Neutrophil (primary cell): ENCODE data around the gene AIFM2.
"Not testable (repeated sequence)": the region's sequence is repeated elsewhere in the genome, so short reads cannot be mapped to it uniquely, and the experiment has no call there.

ENCODE experiments used
- H3K27ac ChIP-seq: fragments of 200-600 bp; sonication (generic); 2 replicates; pipeline ENCODE4 v1.5.1; 2016; ENCODE audit warnings: mild to moderate bottlenecking, moderate library complexity
- H3K27me3 ChIP-seq: fragments of 200-600 bp; sonication (generic); 2 replicates; pipeline ENCODE4 v1.6.0; 2016; ENCODE audit warnings: mild to moderate bottlenecking
- H3K36me3 ChIP-seq: fragments of 200-600 bp; sonication (generic); 2 replicates; pipeline ENCODE4 v1.5.1; 2017
- H3K4me1 ChIP-seq, 2 experiments: fragments of 200-600 bp in 1 of 2; sonication (generic) in 1 of 2; 1 replicate in 1 of 2; 2 replicates in 1 of 2; pipeline versions ENCODE4 v1.5.1 to v1.6.1; 2013 to 2016; ENCODE audit warnings: low read depth in 1 of 2, low read length in 1 of 2, mild to moderate bottlenecking in 1 of 2, moderate library complexity in 1 of 2; ENCODE audit not compliant: control insufficient read depth in 1 of 2, insufficient read depth in 1 of 2
- H3K4me3 ChIP-seq, 2 experiments: fragments of 200-600 bp in 1 of 2; sonication (generic) in 1 of 2; 1 replicate in 1 of 2; 2 replicates in 1 of 2; pipeline ENCODE4 v1.5.1; 2013 to 2016; ENCODE audit warnings: low read depth in 1 of 2, low read length in 1 of 2, mild to moderate bottlenecking in 1 of 2, moderate library complexity in 1 of 2
- H3K9me3 ChIP-seq: fragments of 200-600 bp; sonication (generic); 2 replicates; pipeline ENCODE4 v1.5.1; 2016
- TF ChIP-seq, protein P1 (sequence below): fragments of 200-600 bp; sonication (generic); IDR thresholded peaks from 2 replicates; pipeline ENCODE4 v1.5.1; 2016; ENCODE audit warnings: antibody characterized with exemption

Gene AIFM2

DNA sequence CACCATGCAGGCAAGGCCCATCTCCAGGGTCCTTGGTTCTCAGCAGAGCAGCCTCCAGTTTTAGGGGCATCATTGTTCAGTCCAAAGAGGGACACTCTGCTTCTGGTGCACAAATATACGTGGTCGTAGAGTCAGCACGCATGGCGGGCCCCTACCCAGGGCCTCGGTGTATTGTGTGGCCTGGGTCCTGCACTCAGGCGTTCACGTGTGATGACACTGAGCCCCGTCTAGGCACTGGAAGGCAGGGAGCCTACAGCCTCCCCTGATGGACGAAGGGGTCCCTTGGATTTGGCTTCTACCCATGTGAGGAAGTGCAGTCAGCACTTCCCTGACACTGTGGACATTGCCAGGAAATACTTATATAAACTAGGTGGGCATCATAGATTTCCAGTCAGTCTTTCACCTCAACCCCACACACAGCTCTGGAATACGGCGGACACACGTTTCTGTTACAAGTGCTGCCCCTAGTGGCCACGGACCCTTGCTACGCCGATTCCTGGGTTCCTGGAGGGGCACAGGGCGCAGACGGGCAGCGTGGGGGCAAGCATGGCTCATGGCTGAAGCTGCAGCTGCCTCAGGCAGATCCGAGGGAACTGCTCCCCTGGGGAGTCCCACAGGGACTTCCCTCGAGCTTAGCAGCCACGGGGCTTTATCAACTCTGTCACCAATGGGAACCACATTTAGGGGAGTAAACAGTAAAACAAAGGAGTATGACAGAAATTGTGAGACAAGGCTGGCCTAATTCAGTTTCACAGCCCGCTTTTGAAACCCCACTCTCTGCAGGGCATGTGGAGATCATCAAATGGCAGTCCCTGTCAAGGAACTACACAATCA, 25.4 kb downstream of the AIFM2 start:
- H3K36me3 ChIP-seq: no peaks in the 10 kb centered on the region
- no peak overlapping the region for H3K27ac ChIP-seq
- TF ChIP-seq, protein P1, sequence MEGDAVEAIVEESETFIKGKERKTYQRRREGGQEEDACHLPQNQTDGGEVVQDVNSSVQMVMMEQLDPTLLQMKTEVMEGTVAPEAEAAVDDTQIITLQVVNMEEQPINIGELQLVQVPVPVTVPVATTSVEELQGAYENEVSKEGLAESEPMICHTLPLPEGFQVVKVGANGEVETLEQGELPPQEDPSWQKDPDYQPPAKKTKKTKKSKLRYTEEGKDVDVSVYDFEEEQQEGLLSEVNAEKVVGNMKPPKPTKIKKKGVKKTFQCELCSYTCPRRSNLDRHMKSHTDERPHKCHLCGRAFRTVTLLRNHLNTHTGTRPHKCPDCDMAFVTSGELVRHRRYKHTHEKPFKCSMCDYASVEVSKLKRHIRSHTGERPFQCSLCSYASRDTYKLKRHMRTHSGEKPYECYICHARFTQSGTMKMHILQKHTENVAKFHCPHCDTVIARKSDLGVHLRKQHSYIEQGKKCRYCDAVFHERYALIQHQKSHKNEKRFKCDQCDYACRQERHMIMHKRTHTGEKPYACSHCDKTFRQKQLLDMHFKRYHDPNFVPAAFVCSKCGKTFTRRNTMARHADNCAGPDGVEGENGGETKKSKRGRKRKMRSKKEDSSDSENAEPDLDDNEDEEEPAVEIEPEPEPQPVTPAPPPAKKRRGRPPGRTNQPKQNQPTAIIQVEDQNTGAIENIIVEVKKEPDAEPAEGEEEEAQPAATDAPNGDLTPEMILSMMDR: no peak
- H3K9me3 ChIP-seq: no peaks in the 10 kb centered on the region
- H3K4me1 ChIP-seq: no peaks in the 10 kb centered on the region
- no peak overlapping the region for H3K4me3 ChIP-seq
- H3K27me3 ChIP-seq: no peaks in the 10 kb centered on the region

DNA sequence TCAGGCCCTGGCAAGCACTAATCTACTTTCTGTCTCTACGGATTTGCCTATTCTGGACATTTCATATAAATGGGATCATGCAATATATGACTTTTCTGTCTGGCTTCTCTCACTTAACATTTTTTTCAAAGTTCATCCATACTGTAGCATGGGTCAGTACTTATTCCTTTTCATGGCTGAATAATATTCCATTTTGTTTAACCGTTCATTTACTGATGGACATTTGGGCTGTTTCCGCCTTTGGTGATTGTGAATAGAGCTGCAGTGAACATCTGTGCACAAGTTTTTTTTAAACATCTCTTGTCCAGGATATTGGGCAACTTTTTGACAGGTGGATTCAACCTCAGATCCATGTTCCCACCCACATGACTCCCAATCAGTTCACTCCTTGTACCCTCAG, 31.0 kb downstream of the AIFM2 start:
- H3K36me3 ChIP-seq: no peaks in the 10 kb centered on the region
- no peak overlapping the region for H3K4me3 ChIP-seq
- TF ChIP-seq, protein P1: no peak
- no peaks in the 10 kb centered on the region for H3K4me1 ChIP-seq
- H3K27me3 ChIP-seq: no peaks in the 10 kb centered on the region
- no peaks in the 10 kb centered on the region for H3K9me3 ChIP-seq
- H3K27ac ChIP-seq: no peak overlapping the region

- not testable (repeated sequence) for H3K36me3 ChIP-seq, H3K4me1 ChIP-seq, H3K27me3 ChIP-seq, H3K4me3 ChIP-seq, H3K9me3 ChIP-seq, H3K27ac ChIP-seq
Observed at GRCh38 chr10:70101068-70101562, 31.5 kb downstream of the AIFM2 start.

GRCh38 chr10:70098271-70098670, 34.4 kb downstream of the AIFM2 start:
- Histone ChIP-seq H3K4me3 (no peak overlapping the region), H3K9me3 (no peaks in the 10 kb centered on the region), H3K36me3 (no peaks in the 10 kb centered on the region), H3K4me1 (no peaks in the 10 kb centered on the region), H3K27me3 (no peaks in the 10 kb centered on the region), H3K27ac (no peak overlapping the region)
- TF ChIP-seq, protein P1: no peak

GRCh38 chr10:70097459-70097858, 35.2 kb downstream of the AIFM2 start:
- Histone ChIP-seq H3K36me3 (no peaks in the 10 kb centered on the region), H3K4me3 (no peak overlapping the region), H3K27me3 (no peaks in the 10 kb centered on the region), H3K9me3 (no peaks in the 10 kb centered on the region), H3K27ac (no peak overlapping the region), H3K4me1 (no peaks in the 10 kb centered on the region)
- TF ChIP-seq, protein P1: no peak

DNA sequence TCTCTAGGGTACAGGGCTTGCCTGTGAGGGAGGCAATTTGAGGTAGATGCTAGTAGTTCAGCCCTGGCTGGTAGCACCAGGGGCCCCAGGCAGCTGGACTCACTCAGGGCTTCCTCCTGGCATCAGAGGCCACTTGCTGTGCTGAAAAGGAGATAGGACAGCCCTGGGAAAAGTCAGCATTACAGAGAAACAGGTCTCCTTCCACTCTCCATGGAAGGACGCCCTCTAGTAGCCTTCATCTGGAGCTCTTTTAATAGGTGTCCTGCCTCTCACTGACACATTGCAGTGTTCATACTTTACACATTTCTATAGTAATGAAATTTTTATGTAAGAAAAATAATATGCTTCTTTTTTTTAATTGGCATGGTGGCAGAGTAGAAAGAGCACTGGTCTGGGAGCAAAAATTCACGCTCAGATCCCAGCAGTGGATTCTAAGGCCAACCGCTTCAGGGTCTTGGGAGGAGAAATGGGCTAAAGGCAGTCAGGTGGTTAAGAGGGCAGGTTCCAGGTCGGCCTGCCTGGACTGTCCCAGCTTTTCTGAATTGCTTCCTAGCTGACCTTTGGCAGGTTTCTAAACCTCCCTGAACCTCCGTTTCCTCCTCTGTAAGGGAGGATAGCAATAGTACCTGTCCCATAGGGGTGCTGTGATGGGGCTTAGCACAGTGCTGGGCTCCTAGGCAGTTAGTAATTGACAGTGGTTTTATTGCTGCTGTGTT, 35.8 kb downstream of the AIFM2 start:
- Histone ChIP-seq H3K27me3 (no peaks in the 10 kb centered on the region), H3K4me3 (no peak overlapping the region), H3K36me3 (no peaks in the 10 kb centered on the region), H3K9me3 (no peaks in the 10 kb centered on the region), H3K27ac (no peak overlapping the region), H3K4me1 (no peaks in the 10 kb centered on the region)
- TF ChIP-seq, protein P1: no peak
